Epithelial cell of prostate (primary cell): ENCODE results near the gene PHETA1.
"Not testable (repeated sequence)": the region's sequence is repeated elsewhere in the genome, so short reads cannot be mapped to it uniquely, and the experiment has no call there.

Experiments used
- DNase-seq: peaks from one replicate; pipeline ENCODE4 v3.0.0-alpha.2; 2011; ENCODE audit warnings: low read depth, low spot score
- H3K27ac ChIP-seq: fragments of 450-650 bp; 2 replicates; pipeline ENCODE4 v1.5.1; 2017; ENCODE audit warnings: mild to moderate bottlenecking

The PHETA1 gene

DNA sequence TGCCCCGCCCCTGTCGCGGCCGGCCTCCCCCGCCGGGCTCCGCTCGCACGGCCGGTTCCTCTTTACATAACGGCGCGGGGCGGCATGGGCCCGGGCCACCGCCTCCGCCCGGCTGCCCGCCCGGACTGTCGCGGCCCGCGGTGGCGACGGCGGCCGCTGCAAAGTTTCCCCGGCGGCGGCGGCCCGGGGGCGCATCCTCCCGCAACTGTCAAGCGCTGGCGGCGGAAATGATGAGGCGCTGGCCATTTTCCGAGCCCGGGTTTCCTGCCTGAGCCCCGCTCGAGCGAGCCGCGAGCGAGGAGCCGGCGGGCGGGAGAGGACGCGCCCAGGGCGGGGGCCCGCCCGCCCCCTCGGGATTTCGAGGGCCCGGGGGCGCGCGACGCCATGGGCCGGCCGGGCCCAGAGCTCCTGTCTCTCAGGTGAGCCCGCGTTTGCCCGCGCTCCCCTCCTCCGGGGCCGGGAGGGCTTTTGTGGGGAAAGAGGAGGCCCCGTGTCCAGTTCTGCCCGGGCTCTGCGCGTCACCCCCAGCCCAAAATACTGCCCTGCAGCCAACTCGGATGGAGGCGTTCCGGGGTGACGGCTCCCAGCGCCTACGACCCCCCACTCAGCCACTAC, 37.1 kb upstream of the PHETA1 start, which contains the start of gene SH2B3:
TSS of gene SH2B3 (plus strand) at position 65 of the 615 bp plus-strand sequence. CDS start 12,223 bp downstream, outside the sequence.
- H3K27ac ChIP-seq = peak within 1 kb of the TSS; percentile 33
- no peak for DNase-seq

- H3K27ac ChIP-seq = peak overlapping the region; percentile 33
- DNase-seq = no peak
These were observed 36.4 kb upstream of the PHETA1 start for GRCh38 chr12:111405149-111405858.

- H3K27ac ChIP-seq = no peak overlapping the region
- no peak for DNase-seq
These were observed 35.7 kb upstream of the PHETA1 start for GRCh38 chr12:111404362-111405148.

DNA sequence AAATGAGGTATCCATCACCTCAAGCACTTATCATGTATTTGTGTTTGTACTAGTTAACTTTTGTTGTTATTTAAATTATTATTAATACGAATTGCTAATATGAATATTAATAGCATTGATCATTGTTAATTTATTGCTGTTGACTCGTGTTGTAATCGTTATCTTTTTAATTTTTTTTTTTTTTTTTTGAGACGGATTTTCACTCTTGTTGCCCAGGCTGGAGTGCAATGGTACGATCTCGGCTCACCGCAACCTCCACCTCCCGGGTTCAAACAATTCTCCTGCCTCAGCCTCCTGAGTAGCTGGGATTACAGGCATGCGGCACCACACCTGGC, 33.6 kb upstream of the PHETA1 start:
- peak overlapping the region; percentile 67 for H3K27ac ChIP-seq
- DNase-seq = not testable (repeated sequence)

DNA sequence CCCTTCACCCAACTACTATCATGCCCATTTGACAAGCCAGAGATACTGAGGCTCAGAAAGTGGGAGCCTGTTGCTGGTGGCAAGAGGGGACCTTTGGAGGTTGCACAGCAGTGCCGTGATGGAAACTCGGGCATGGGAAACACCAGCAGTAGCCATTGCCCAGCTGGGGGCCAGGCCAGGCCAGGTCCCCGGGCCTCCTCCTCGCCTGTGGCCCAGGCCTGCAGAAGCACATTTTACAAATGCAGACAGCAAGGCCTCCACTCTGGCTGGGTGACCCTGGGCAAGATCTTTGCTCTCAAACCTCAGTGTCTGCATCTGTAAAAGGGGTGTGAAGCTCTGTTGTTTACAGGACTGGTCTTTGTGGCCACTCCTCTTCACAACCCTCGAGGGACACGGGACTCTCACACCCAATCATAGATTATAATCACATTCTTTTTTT, 32.3 kb upstream of the PHETA1 start:
- H3K27ac ChIP-seq = no peak overlapping the region
- DNase-seq = no peak

DNA sequence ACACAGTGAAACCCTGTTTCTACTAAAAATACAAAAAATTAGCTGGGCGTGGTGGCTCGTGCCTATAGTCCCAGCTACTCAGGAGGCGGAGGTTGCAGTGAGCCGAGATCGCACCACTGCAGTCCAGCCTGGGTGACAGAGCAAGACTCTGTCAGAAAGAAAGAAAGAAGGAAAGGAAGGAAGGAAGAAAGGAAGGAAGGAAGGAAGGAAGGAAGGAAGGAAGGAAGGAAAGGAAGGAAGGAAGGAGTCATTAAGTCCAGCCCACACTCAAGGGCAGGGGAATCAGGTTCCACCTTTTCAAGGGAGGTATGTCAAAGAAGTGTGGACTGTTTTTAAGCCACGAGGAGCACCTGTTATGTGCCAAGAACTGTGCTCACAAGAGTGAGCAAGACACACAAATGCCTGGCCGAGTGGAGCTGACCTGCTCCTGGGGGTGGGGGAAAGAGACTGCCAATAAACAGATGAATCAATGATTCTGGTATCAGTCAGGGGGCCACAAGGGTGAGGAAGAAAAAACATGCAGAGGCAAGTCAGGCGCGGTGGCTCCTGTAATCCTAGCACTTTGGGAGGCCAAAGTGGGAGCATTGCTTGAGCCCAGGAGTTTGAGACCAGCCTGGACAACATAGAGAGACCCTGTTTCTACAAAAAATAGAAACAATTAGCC, 31.0 kb upstream of the PHETA1 start:
- H3K27ac ChIP-seq, DNase-seq: not testable (repeated sequence)

DNA sequence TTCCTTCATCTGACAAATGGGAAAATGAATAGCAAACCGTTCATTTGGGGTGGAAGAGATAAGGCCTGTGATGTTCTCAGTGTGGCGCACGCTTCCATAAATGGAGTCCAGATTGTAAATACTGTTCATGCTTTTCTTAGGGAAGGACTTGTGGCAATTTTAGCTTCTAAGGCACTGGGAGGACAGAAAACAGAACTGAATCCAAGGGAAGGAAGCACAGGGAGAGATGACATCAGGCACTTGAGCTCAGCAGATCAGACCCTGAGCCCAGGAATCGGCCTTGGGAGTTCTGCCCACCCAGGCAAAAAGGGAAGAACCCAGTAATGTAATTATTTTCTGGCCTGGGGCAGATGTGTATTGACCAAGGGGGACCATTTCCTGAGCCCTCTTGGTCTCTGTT, 29.6 kb upstream of the PHETA1 start:
- no peak overlapping the region for H3K27ac ChIP-seq
- DNase-seq = no peak

GRCh38 chr12:111396726-111397445, 28.0 kb upstream of the PHETA1 start:
- H3K27ac ChIP-seq = peak overlapping the region; percentile 35
- peak; percentile 5 for DNase-seq

DNA sequence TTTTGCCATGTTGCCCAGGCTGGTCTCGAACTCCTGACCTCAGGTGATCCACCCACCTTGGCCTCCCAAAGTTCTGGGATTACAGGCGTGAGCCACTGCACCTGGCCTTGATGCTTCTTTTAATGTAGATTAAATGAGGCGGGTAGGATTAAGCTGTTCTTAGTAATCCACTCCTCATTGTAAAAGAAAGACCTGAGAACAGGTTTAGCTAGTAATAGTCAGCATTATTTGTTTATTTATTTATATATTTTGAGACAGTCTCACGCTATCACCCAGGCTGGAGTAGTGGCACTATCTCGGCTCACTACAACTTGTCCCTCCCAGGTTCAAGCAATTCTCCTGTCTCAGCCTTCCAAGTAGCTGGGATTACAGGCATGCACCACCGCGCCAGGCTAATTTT, 27.4 kb upstream of the PHETA1 start:
- not testable (repeated sequence) for DNase-seq, H3K27ac ChIP-seq

GRCh38 chr12:111395336-111396187, 26.7 kb upstream of the PHETA1 start:
- no peak for DNase-seq
- no peak overlapping the region for H3K27ac ChIP-seq

DNA sequence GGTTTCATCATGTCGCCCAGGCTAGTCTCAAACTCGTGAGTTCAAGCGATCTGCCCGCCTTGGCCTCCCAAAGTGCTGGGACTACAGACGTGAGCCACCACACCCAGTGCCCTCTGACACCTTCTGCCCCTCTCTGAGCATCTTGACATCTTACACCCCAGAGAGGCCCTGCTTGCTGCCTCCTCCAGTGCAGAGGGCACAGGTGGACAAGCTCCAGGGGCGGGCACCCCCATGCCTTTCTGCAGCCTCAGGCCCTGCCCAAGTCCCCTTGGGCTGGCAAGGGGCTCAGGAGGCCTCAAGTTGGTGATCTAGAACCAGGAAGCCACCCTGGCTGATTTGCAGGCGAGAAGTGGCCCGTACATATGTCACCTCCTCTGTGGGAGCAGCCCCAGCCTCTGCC, 25.6 kb upstream of the PHETA1 start:
- no peak overlapping the region for H3K27ac ChIP-seq
- no peak for DNase-seq

- H3K27ac ChIP-seq = no peak overlapping the region
- DNase-seq = no peak
These were observed 24.9 kb upstream of the PHETA1 start for GRCh38 chr12:111393700-111394300.

DNA sequence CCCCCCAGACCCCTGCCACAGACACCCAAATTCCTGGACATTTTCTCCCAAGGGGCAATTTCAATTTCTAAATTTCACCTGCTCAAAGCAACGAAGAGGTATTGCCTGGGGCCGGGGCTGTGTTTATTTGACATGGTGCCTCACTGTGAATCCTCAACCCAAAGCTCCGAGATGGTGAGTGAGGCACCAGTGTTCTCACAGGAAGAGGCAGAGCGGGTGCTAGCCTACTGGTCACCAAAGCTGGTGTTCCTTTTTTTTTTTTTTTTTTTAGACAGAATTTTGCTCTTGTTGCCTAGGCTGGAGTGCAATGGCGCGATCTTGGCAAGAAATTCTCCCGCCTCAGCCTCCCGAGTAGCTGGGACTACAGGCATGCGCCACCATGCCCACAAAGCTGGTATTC, 22.0 kb upstream of the PHETA1 start:
- no peak overlapping the region for H3K27ac ChIP-seq
- no peak for DNase-seq

DNA sequence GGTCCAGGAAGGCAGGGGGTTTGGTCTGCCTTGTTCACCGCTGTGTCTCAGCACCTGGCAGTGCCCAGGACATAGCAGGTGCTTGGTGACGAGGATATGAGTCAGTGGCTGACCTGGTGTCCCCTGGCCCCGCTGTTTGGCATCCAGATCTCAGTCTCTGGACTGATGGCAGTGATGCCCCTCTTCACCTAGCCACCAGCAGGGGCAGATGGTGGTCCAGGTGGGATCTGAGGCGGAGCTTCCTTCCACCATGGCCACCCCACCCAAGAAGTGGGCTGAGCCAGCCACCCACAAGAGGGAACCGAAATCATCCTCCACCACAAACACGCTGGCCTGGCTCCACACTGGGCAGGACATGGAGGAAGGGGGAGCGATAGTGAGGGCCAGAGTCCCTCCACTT, 20.7 kb upstream of the PHETA1 start:
- DNase-seq = no peak

DNA sequence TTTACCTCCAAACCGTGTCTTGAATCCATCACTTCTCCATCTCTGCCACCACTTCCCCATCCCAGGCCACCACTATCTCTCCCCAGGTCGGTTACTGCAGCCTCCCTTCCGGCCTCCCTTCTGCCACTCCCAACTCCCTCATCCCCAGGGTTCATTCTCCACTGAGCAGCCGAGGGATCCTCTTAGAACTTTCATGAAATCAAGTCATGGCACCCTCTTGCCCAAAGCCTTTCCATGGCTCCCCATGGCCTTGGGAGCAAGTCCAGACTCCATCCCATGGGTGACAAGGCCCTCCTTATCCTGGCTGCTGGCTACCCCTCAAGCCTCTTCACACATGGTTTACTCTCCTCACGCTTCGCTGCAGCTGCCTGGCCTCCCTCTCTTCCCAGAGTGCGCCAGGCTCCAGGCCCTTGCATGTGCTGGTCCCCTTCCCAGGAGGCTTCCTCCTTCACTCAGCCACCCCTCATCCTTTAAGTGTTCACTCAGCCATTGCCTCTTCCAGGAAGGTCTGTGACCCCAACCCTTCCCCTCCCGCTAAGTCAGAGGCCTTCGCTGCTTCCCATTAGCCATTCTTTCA, 18.9 kb upstream of the PHETA1 start:
- H3K27ac ChIP-seq = no peak overlapping the region
- DNase-seq = no peak

More for the DNA sequence above, 20.7 kb upstream of the PHETA1 start:
- no peak overlapping the region for H3K27ac ChIP-seq

GRCh38 chr12:111386885-111387284, 18.0 kb upstream of the PHETA1 start:
- DNase-seq = no peak
- no peak overlapping the region for H3K27ac ChIP-seq

GRCh38 chr12:111384596-111384995, 15.7 kb upstream of the PHETA1 start:
- no peak for DNase-seq
- no peak overlapping the region for H3K27ac ChIP-seq

DNA sequence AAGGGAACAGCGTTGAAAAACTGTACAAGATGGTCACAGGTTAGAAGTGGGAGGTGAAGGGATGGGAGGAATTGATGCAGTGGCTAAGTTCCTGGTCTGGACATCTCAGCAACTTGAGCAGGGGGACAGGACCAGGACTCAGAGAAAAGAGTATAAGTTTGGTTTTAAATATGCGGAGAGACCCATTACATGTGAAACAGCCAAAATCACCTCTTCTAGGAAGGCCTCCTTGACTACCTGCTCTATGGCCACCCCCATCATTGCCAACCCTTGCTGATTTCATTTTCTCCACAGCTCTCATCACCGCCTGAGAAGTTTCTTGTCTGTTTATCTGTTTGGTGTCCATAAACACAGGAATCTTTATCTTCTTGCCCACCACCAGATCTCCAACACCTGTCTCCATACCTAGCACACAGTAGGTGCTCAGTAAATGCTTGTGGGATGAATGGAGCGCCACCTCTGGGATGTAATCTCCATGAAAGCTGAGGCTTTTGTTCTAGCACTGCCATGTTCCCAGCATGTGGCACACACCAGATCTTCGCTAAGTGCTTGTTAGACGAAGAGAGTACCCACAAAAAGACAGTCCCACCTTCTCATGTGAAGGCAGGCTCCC, 11.2 kb upstream of the PHETA1 start:
- no peak for DNase-seq
- H3K27ac ChIP-seq = no peak overlapping the region
